ENCODE measurements around the gene LIN7C.

- no peak for TF ChIP-seq POLR2A (IDR thresholded peaks at IDR 0.05; ENCODE audit: low read depth, low read length)
- TF ChIP-seq POLR2AphosphoS5 (IDR thresholded peaks at IDR 0.05; ENCODE audit: low read depth, low read length), result no peak
- TF ChIP-seq TAF1 (IDR thresholded peaks at IDR 0.05; ENCODE audit: borderline replicate concordance, low read depth, low read length), result no peak
Observed at GRCh38 chr11:27540051-27540450, 33.5 kb upstream of the LIN7C start.
